Large intestine (tissue), 3 donors: ENCODE results near the gene CCDC51. TPM values are rescaled to one million over a fixed set of nuclear protein-coding genes. Genes with fewer than 3 reads are reported as not detected.
"Not testable (repeated sequence)": the region's sequence is repeated elsewhere in the genome, so short reads cannot be mapped to it uniquely, and the experiment has no call there.

Source experiments
- DNase-seq, 2 donors: peaks; one replicate each; pipeline versions ENCODE4 v3.0.0 to v3.0.0-alpha.2; 2013
- H3K27ac ChIP-seq: one replicate; pipeline ENCODE4 v1.5.1; 2013; ENCODE audit warnings: low read length
- H3K27me3 ChIP-seq: 2 replicates; pipeline ENCODE4 v1.6.1; 2013; ENCODE audit warnings: low read length; ENCODE audit not compliant: control insufficient read depth, insufficient read depth
- H3K36me3 ChIP-seq: 2 replicates; pipeline ENCODE4 v1.6.1; 2013; ENCODE audit warnings: low read length; ENCODE audit not compliant: control insufficient read depth, insufficient read depth
- H3K4me1 ChIP-seq: one replicate; pipeline ENCODE4 v1.6.1; 2013; ENCODE audit warnings: low read length; ENCODE audit not compliant: control insufficient read depth, insufficient read depth
- H3K4me3 ChIP-seq: one replicate; pipeline ENCODE4 v1.5.1; 2013; ENCODE audit warnings: low read length
- H3K9me3 ChIP-seq: one replicate; pipeline ENCODE4 v1.6.1; 2013; ENCODE audit warnings: mild to moderate bottlenecking, low read depth, low read length, moderate library complexity; ENCODE audit not compliant: control insufficient read depth
- WGBS: methylation state at CpG from one replicate; pipeline ENCODE4 v1.1.5; 2013; ENCODE audit warnings: low lambda C conversion rate; ENCODE audit not compliant: insufficient coverage; 5-methylcytosine and 5-hydroxymethylcytosine counted together
- polyA plus RNA-seq: library from polyadenylated mRNA; unstranded; fragments of 120-200 nt; gene quantifications from one replicate; pipeline ENCODE4 v1.2.1, GENCODE V29; 2013

The CCDC51 gene
- polyA plus RNA-seq, 1 donor: 19.0 TPM

DNA sequence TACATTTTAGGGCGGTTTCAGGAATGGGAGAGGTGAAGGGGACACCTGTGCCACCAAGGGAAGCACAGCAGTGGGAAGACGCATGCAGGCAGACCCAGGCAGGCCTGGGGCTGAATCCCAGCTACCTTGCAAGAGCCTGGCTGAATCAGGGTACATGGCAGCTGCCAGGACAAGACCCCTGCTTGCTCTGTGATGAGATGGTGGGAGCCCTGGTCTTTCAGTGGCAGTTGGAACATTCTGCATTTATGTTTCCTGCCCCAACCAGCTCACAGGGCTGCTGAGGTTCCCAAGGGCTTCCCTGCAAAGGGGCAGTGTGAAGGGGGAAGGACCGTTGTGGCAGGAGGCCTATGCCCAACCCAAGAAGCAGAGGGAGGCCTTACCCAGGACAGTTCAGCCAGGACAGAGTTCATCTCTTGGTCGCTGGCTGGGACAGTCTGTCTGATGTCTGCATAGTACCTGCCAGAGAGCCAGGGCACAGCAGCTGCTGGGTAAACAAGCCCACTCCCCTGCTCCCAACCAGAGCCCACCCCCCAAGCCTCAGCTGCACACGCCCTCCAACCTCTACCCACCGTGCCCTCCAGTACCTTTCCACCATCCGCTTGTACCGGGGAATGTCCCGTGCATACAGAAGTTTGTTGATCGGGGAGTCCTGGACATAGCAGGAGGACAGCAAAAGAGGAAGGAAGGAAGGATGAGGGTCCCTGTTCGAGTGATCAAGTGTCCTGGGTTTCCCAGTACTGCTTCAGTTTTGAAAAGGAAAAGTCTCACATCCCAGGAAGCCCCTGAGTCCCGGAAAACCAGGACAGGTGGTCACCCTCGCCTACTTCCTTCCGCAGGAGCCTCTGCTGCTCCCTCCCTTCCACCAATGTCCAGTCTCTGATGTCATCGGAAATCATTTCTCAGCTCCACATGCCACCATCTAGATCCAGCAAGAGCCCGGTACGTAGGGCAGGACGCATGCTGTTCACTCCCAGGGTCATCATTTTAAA, 33.2 kb downstream of the CCDC51 start:
- no peak for DNase-seq
- H3K27ac ChIP-seq: no peak overlapping the region
- H3K4me1 ChIP-seq: no peaks in the 10 kb centered on the region
- H3K9me3 ChIP-seq: no peaks in the 10 kb centered on the region
- no CpG with 5 or more reads among the region's 18 CpGs for WGBS
- no peaks in the 10 kb centered on the region for H3K27me3 ChIP-seq
- H3K36me3 ChIP-seq: peaks cover 91% of the 10 kb centered on the region
- no peak overlapping the region for H3K4me3 ChIP-seq

DNA sequence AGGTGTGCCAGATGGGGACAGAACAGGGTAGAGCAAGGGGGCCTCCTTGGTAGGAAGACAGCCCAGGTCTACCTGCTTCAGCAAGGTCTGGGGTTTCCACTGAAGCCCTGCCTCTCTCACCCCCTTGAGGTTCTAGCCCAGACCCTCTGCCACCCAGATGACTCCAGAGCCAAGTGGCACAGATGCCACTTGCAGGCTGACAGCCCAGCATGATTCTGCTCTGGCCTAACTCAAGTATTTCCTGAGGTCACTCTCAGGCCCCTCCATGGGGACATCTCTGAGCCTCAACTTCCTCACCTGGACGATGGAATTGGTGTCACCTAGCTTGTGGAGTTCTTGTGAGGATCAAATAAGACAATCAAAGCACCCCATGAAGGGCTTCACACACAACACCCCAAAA, 33.9 kb downstream of the CCDC51 start:
- no peaks in the 10 kb centered on the region for H3K4me1 ChIP-seq
- H3K27me3 ChIP-seq: no peaks in the 10 kb centered on the region
- H3K36me3 ChIP-seq: peaks cover 83% of the 10 kb centered on the region
- DNase-seq: no peak
- H3K4me3 ChIP-seq: no peak overlapping the region
- no peaks in the 10 kb centered on the region for H3K9me3 ChIP-seq
- no peak overlapping the region for H3K27ac ChIP-seq
- no CpG with 5 or more reads among the region's 1 CpG for WGBS

GRCh38 chr3:48405343-48405881, 34.5 kb downstream of the CCDC51 start:
- no peak for DNase-seq
- no peak overlapping the region for H3K27ac ChIP-seq

DNA sequence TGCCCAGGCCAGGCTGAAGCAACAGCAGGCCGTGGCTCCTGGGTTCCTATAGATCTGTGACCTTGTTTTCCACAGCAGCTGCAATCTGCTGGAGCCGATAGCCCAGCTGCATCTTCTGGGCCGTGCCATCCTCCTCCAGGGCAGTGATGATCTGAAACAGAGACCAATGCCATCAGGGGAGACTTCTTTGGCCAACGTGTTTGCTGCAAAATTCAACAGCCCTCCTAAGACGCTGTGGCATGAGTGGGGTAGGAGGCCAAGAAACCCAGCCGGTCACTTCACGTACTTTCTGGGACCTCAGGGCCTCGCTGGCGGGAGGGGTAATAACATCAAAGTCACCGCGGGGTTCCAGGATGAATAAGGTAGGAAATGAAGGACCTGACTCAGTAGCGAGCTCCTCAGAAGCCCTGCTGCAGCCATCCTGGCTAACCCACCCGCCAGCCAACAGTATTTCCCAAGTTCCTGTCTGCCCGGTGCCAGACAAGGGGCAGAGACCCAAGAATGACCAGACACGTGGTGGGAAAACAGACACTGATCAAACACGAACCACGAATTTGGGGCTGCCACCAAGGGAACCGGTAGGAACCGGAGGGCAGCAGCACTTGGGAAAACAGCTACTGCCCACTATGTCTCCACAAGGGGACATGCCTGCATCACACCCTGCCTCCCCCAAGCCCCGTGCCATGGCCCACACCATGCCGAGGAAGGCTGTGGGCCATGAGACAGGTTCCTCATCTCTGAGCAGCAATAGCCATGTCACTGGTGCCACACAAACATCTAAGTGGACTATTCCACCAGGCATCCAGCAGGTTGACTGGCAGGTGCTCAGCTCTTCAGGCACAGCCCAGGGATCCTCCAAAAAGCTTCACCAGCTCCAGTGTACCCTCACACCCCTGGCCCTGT, 35.2 kb downstream of the CCDC51 start:
- H3K4me3 ChIP-seq: no peak overlapping the region
- no peaks in the 10 kb centered on the region for H3K9me3 ChIP-seq
- H3K36me3 ChIP-seq: peaks cover 70% of the 10 kb centered on the region
- no peak overlapping the region for H3K27ac ChIP-seq
- H3K4me1 ChIP-seq: no peaks in the 10 kb centered on the region
- H3K27me3 ChIP-seq: no peaks in the 10 kb centered on the region
- WGBS: no CpG with 5 or more reads among the region's 21 CpGs
- DNase-seq: no peak

More at GRCh38 chr3:48405343-48405881, 34.5 kb downstream of the CCDC51 start:
- Histone ChIP-seq H3K36me3 (peaks cover 78% of the 10 kb centered on the region), H3K4me3 (no peak overlapping the region), H3K27me3 (no peaks in the 10 kb centered on the region), H3K4me1 (no peaks in the 10 kb centered on the region), H3K9me3 (no peaks in the 10 kb centered on the region)
- no CpG with 5 or more reads among the region's 13 CpGs for WGBS

GRCh38 chr3:48403533-48404439, 36.1 kb downstream of the CCDC51 start:
- DNase-seq: no peak
- Histone ChIP-seq H3K4me3 (no peak overlapping the region), H3K27me3 (no peaks in the 10 kb centered on the region), H3K36me3 (peaks cover 61% of the 10 kb centered on the region), H3K4me1 (no peaks in the 10 kb centered on the region), H3K27ac (no peak overlapping the region), H3K9me3 (no peaks in the 10 kb centered on the region)
- no CpG with 5 or more reads among the region's 15 CpGs for WGBS

DNA sequence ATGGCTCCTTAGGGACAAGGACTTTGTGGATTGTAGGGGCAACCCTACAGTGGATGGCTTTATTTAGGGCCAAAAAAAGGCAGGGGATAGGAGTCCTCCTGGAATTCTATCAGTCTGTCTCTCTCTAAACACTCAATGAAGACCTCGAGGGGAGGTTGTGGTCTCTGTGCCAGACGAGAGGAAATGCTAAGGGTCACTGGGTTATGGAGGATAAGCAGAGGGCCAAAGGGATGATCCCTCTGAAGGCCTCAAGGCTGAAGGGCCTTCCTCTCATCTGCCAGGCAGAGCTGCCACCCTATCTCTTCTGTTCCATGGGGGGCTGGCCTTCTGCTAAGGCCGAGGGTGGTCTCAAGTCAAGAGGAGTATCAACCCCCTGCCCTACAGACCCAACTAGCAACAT, 37.0 kb downstream of the CCDC51 start:
- no peak for DNase-seq
- Histone ChIP-seq H3K4me3 (no peak overlapping the region), H3K9me3 (no peaks in the 10 kb centered on the region), H3K27ac (no peak overlapping the region), H3K4me1 (no peaks in the 10 kb centered on the region), H3K36me3 (peaks cover 54% of the 10 kb centered on the region), H3K27me3 (no peaks in the 10 kb centered on the region)
- WGBS: no CpG with 5 or more reads among the region's 3 CpGs

DNA sequence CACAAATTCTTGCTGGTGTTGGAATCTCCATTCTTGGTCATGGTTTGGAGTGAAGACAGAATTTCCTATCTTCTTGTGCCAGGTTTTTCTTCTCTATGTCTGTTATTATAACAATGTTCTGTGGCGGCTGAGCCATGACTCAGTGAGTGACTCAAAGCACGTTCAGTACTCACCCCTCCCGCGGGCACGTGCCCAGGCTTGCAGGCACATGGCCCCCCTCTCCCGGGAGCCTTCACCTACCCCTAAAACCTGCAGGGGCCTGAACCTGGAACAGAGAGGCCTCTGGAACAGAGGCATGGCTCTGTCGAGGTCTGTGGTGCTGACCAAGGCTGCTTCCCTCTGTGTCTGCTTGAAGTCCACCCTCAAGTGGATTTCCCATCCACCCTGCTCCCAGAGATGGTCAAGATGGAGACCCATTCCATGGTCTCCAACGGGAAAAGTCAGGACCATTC, 37.6 kb downstream of the CCDC51 start:
- Histone ChIP-seq H3K4me3 (no peak overlapping the region), H3K4me1 (no peaks in the 10 kb centered on the region), H3K27me3 (no peaks in the 10 kb centered on the region), H3K9me3 (no peaks in the 10 kb centered on the region), H3K27ac (no peak overlapping the region), H3K36me3 (peaks cover 48% of the 10 kb centered on the region)
- peak in 1 of 2 donors; percentile 22 for DNase-seq
- no CpG with 5 or more reads among the region's 8 CpGs for WGBS

- not testable (repeated sequence) for H3K27ac ChIP-seq, DNase-seq, H3K4me1 ChIP-seq, H3K27me3 ChIP-seq, H3K9me3 ChIP-seq, H3K4me3 ChIP-seq
- 80% methylated on average over 1 of the region's 12 CpGs for WGBS
- H3K36me3 ChIP-seq: peaks cover 39% of the 10 kb centered on the region
Measured at GRCh38 chr3:48401434-48401901, 38.5 kb downstream of the CCDC51 start.

- peaks cover under 1% of the 10 kb centered on the region for H3K27me3 ChIP-seq
- H3K27ac ChIP-seq: no peak overlapping the region
- no CpG with 5 or more reads among the region's 6 CpGs for WGBS
- peak; percentile 50 to 55 for DNase-seq
- H3K4me3 ChIP-seq: no peak overlapping the region
- H3K36me3 ChIP-seq: peaks cover 34% of the 10 kb centered on the region
- H3K4me1 ChIP-seq: no peaks in the 10 kb centered on the region
- H3K9me3 ChIP-seq: no peaks in the 10 kb centered on the region
Measured at GRCh38 chr3:48400824-48401433, 39.0 kb downstream of the CCDC51 start.
